Gastrocnemius medialis (tissue), 4 donors: Measurements from ENCODE around the gene SHCBP1L.

ENCODE experiments used
- POLR2A ChIP-seq, 2 donors: fragments of 450-650 bp; IDR thresholded peaks; one replicate each; pipeline ENCODE4 v1.6.1; 2017; ENCODE audit warnings: antibody characterized with exemption in 2 of 2, mild to moderate bottlenecking in 2 of 2, moderate library complexity in 2 of 2
- TF ChIP-seq, protein P1 (sequence below), 5 experiments: fragments of 450-650 bp in 3 of 5; fragments of 200-600 bp in 2 of 5; sonication (generic) in 2 of 5; IDR thresholded peaks in 4 of 5; conservative IDR thresholded peaks in 1 of 5; 1 replicate in 4 of 5; 2 replicates in 1 of 5; pipeline ENCODE4 v1.5.1; 2016 to 2019; ENCODE audit warnings: antibody characterized with exemption in 5 of 5, mild to moderate bottlenecking in 3 of 5, moderate library complexity in 3 of 5

DNA sequence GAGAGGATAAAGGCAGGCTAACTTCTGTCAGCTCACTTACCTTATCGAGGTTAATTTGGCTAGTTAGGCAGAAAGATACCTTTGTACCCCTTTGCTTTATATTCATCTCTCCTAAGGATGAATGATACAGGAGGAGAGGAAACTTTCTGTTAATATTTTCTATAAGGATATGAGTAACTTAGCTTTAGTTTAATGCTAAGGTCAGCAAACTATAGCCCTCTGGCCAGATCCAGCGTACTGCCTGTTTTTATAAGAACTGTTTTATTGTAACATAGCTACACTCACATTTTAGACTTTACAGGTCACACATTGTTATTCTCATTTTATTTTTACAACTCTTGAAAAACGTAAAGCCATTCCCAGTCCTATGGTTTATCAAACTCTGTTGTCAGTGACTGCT lies 95.8 kb downstream of the SHCBP1L start:
- TF ChIP-seq, protein P1, sequence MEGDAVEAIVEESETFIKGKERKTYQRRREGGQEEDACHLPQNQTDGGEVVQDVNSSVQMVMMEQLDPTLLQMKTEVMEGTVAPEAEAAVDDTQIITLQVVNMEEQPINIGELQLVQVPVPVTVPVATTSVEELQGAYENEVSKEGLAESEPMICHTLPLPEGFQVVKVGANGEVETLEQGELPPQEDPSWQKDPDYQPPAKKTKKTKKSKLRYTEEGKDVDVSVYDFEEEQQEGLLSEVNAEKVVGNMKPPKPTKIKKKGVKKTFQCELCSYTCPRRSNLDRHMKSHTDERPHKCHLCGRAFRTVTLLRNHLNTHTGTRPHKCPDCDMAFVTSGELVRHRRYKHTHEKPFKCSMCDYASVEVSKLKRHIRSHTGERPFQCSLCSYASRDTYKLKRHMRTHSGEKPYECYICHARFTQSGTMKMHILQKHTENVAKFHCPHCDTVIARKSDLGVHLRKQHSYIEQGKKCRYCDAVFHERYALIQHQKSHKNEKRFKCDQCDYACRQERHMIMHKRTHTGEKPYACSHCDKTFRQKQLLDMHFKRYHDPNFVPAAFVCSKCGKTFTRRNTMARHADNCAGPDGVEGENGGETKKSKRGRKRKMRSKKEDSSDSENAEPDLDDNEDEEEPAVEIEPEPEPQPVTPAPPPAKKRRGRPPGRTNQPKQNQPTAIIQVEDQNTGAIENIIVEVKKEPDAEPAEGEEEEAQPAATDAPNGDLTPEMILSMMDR (IDR thresholded peaks at IDR 0.05 in 4 of 5, conservative IDR thresholded peaks at IDR 0.05 in 1 of 5), result no peak
- TF ChIP-seq POLR2A (IDR thresholded peaks at IDR 0.05), result no peak
